ENCODE data around the gene GALNT16. TPM values are rescaled to one million over a fixed set of nuclear protein-coding genes. Genes with fewer than 3 reads are reported as not detected.

The GALNT16 gene
- total and polyA plus RNA-seq, 11 donors = 17.0 to 81.6 (median 51.3) TPM

DNA sequence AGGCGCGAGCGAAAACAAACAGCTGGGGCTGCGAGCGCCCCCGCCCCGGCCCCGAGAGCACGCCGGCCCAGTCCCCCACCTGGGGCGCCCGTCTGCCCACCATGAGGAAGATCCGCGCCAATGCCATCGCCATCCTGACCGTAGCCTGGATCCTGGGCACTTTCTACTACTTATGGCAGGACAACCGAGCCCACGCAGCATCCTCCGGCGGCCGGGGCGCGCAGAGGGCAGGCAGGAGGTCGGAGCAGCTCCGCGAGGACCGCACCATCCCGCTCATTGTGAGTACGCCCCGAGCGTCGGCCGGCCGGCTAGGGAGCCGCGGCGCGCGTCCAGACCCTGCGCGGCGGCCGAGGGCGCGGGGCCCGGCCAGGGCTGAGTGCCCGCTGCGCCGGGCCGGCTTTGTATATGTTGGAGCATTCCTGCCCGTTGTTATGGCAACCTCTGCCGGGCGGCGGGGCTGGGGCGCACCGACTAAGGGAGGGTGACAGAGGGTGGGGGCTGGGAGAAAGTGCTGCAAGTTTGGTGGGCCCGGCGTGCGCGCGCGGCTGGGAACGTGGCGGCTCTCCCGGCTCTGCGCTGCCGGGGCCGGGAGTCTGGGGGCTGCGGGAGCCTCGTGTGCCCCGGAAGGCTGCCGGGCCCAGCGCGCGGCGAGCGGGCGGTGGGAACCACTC lies 367 bp downstream of the GALNT16 start:
- H3K9me3 ChIP-seq = no peaks in the 10 kb centered on the region
- H3K36me3 ChIP-seq = no peaks in the 10 kb centered on the region
- ATAC-seq (peak in 2 of 4 donors; percentile 3 to 6), DNase-seq (no peak)
- H3K4me3 ChIP-seq = peak overlapping the region; percentile 61 to 94 (median 68)
- intact Hi-C loops (cut with DNase I) = loop anchor here in 6 of 10 donors (2.0 to 10.0 kb wide), 5 partner anchors 28 to 87 kb away; no protein-coding TSS in a partner anchor
- WGBS, 4 donors = 0 to 1% (median 1%) methylated on average over 33 to 78 of the region's 78 CpGs
- H3K4me1 ChIP-seq = peaks cover 2 to 75% (median 37%) of the 10 kb centered on the region in 12 donors
- peak overlapping the region; percentile 5 to 90 (median 82) for H3K27ac ChIP-seq
- no peak for TF ChIP-seq POLR2A (IDR thresholded peaks at IDR 0.05)
- TF ChIP-seq, protein P1, sequence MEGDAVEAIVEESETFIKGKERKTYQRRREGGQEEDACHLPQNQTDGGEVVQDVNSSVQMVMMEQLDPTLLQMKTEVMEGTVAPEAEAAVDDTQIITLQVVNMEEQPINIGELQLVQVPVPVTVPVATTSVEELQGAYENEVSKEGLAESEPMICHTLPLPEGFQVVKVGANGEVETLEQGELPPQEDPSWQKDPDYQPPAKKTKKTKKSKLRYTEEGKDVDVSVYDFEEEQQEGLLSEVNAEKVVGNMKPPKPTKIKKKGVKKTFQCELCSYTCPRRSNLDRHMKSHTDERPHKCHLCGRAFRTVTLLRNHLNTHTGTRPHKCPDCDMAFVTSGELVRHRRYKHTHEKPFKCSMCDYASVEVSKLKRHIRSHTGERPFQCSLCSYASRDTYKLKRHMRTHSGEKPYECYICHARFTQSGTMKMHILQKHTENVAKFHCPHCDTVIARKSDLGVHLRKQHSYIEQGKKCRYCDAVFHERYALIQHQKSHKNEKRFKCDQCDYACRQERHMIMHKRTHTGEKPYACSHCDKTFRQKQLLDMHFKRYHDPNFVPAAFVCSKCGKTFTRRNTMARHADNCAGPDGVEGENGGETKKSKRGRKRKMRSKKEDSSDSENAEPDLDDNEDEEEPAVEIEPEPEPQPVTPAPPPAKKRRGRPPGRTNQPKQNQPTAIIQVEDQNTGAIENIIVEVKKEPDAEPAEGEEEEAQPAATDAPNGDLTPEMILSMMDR (IDR thresholded peaks at IDR 0.05) = no peak
- H3K27me3 ChIP-seq = peaks cover 0 to 62% (median 0%) of the 10 kb centered on the region in 9 donors

DNA sequence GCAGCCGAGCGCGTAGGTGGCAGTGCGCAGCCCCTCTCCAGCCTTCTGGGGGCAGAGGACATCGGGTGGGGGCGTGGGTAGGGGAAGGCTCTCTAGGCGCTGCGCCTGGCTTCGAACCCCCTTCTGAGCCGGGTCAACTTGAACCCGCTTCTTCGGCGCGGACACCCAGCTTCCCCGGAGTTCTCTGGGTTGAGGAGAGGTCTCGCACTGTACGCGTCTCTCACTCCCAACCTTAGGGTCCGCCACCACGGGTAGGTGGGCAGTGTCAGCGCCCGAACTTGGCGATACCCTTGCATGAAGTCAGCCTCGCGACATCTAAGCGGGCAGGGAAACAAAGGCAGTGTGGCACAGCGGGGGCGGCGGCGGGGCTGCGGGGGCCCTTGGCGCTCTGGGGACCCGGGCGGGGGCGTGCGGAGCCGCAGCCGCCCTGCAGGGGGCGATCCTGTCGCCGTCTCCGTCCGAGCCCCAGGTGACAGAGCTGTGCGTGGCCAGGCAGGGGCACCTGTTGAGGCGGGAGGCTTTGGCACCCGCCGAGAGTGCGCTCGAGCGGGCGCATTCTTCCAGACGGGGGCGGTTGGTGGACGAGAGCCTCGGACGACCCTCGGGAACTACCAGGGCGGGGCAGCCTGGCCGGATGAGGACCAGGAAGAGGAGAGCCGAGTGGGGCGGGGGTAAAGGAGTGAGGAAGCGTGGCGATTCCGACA lies 1.1 kb downstream of the GALNT16 start:
- Histone ChIP-seq H3K4me1 (peaks cover 2 to 79% (median 38%) of the 10 kb centered on the region in 12 donors), H3K9me3 (no peaks in the 10 kb centered on the region), H3K4me3 (peak overlapping the region; percentile 61 to 94 (median 68)), H3K36me3 (no peaks in the 10 kb centered on the region), H3K27ac (peak overlapping the region; percentile 5 to 90 (median 82)), H3K27me3 (peaks cover 0 to 62% (median 0%) of the 10 kb centered on the region in 9 donors)
- WGBS, 4 donors = 1% methylated on average over 12 to 64 of the region's 64 CpGs
- no peak for TF ChIP-seq POLR2A (IDR thresholded peaks at IDR 0.05)
- TF ChIP-seq, protein P1 (IDR thresholded peaks at IDR 0.05) = peak; percentile 58 to 86 (median 80)
- DNase-seq (peak; percentile 45 to 81 (median 67)), ATAC-seq (peak; percentile 34 to 68 (median 68))
- intact Hi-C loops (cut with DNase I) = loop anchor here in 6 of 10 donors (1.0 to 10.0 kb wide), 8 partner anchors 20 to 86 kb away; no protein-coding TSS in a partner anchor

DNA sequence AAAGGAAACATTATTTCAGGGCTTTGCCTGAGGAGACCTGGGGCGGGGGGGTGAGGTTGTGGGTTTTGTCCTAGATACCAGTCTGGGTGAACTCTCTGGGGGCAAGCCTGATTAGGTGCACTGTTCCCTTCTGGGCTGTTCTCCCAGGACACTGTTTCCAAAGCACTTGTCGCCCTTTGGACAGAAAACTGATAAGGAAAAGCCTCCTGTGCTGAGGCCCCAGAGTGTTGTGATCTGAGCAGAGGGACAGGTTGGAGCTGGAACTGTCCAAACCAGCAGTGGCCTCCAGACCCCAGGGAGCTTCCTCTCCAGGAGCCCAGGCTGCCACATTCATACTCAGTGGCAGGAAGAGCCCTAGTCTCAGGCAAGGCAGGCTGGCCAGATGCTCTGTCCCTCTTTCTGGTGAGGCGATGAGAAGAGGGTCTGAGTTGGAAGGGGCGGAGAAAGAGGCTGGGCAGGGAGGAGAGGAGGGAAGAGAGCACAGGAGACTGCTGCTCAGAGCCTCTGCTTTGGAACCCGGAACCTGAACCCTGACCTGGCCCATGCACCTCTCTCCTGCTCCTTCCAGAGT lies 1.9 kb downstream of the GALNT16 start:
- H3K27me3 ChIP-seq = peaks cover 0 to 61% (median 0%) of the 10 kb centered on the region in 9 donors

More for the DNA sequence above, 1.9 kb downstream of the GALNT16 start:
- intact Hi-C loops (cut with DNase I) = loop anchor here in 6 of 10 donors (1.0 to 10.0 kb wide), 8 partner anchors 19 to 85 kb away; no protein-coding TSS in a partner anchor
- ATAC-seq (peak; percentile 48 to 80 (median 67)), DNase-seq (peak in 4 of 5 donors; percentile 46 to 68 (median 60))
- no peaks in the 10 kb centered on the region for H3K36me3 ChIP-seq
- H3K27ac ChIP-seq = peak overlapping the region in 11 of 12 donors; percentile 5 to 90 (median 83)
- H3K4me3 ChIP-seq = peak overlapping the region; percentile 61 to 94 (median 68)
- 37 to 39% (median 38%) methylated on average over 4 to 5 of the region's 5 CpGs for WGBS, 4 donors
- peaks cover 2 to 79% (median 38%) of the 10 kb centered on the region in 12 donors for H3K4me1 ChIP-seq
- TF ChIP-seq, protein P1 (IDR thresholded peaks at IDR 0.05) = no peak
- TF ChIP-seq POLR2A (IDR thresholded peaks at IDR 0.05) = peak in 1 of 2 donors; percentile 29
- H3K9me3 ChIP-seq = no peaks in the 10 kb centered on the region

Data from heart left ventricle (tissue), 16 donors.